NCI-H510A treated with DMSO at 0.1 percent for 48 hours (cell line): ENCODE measurements around the gene MAP2K2.
"Not testable (repeated sequence)": the region's sequence is repeated elsewhere in the genome, so short reads cannot be mapped to it uniquely, and the experiment has no call there.

Experiments used
- DNase-seq: peaks from one replicate; lab custom pipeline; 2025; lab: John Stamatoyannopoulos, UW

The MAP2K2 gene

GRCh38 chr19:4123615-4124568, at the start of gene MAP2K2:
Gene MAP2K2, minus strand, starts transcription at chr19:4124122. Its CDS starts 247 bp downstream, at chr19:4123875.
- peak; percentile 96 for DNase-seq

- DNase-seq: peak; percentile 19
Measured at GRCh38 chr19:4172861-4173473, 49.0 kb upstream of the MAP2K2 start.

GRCh38 chr19:4171676-4172075, 47.8 kb upstream of the MAP2K2 start:
- DNase-seq: no peak

GRCh38 chr19:4164262-4164661, 40.3 kb upstream of the MAP2K2 start:
- no peak for DNase-seq

- DNase-seq: no peak
Measured at GRCh38 chr19:4161415-4162077, 37.6 kb upstream of the MAP2K2 start.

GRCh38 chr19:4157971-4158370, 34.0 kb upstream of the MAP2K2 start:
- not testable (repeated sequence) for DNase-seq

- DNase-seq: no peak
Measured at GRCh38 chr19:4157164-4157563, 33.2 kb upstream of the MAP2K2 start.

GRCh38 chr19:4154571-4155312, 30.8 kb upstream of the MAP2K2 start:
- DNase-seq: no peak

- DNase-seq: no peak
Measured at GRCh38 chr19:4152241-4152998, 28.5 kb upstream of the MAP2K2 start.

- DNase-seq: no peak
Measured at GRCh38 chr19:4151623-4152022, 27.7 kb upstream of the MAP2K2 start.

- DNase-seq: peak; percentile 38
Measured at GRCh38 chr19:4149518-4150288, 25.8 kb upstream of the MAP2K2 start.

GRCh38 chr19:4144666-4145249, 20.8 kb upstream of the MAP2K2 start:
- DNase-seq: no peak

GRCh38 chr19:4142916-4143315, 19.0 kb upstream of the MAP2K2 start:
- DNase-seq: not testable (repeated sequence)

- DNase-seq: peak; percentile 89
Measured at GRCh38 chr19:4140237-4140711, 16.4 kb upstream of the MAP2K2 start.

GRCh38 chr19:4139614-4140236, 15.8 kb upstream of the MAP2K2 start:
- peak; percentile 80 for DNase-seq

GRCh38 chr19:4138445-4138844, 14.5 kb upstream of the MAP2K2 start:
- no peak for DNase-seq

GRCh38 chr19:4136680-4137088, 12.8 kb upstream of the MAP2K2 start:
- DNase-seq: no peak

- DNase-seq: not testable (repeated sequence)
Measured at GRCh38 chr19:4135386-4135785, 11.5 kb upstream of the MAP2K2 start.

- no peak for DNase-seq
Measured at GRCh38 chr19:4134351-4134750, 10.4 kb upstream of the MAP2K2 start.
